ENCODE results near the gene GNAT2.

GNAT2 gene

GRCh38 chr1:109636201-109636952 is 17.0 kb upstream of the GNAT2 start:
- DNase-seq (ENCODE audit: insufficient read length, low spot score): no peak
- TF ChIP-seq POLR2A (IDR thresholded peaks at IDR 0.05; ENCODE audit: low read depth, low read length): no peak

GRCh38 chr1:109635862-109636200 is 16.4 kb upstream of the GNAT2 start:
- DNase-seq (ENCODE audit: insufficient read length, low spot score) (no peak), FAIRE-seq (no peak)
- TF ChIP-seq POLR2A (IDR thresholded peaks at IDR 0.05; ENCODE audit: low read depth, low read length): no peak

More at GRCh38 chr1:109636201-109636952, 17.0 kb upstream of the GNAT2 start:
- FAIRE-seq: no peak

- DNase-seq (ENCODE audit: insufficient read length, low spot score) (no peak), FAIRE-seq (no peak)
- TF ChIP-seq POLR2A (IDR thresholded peaks at IDR 0.05; ENCODE audit: low read depth, low read length): no peak
These were observed 15.6 kb upstream of the GNAT2 start for GRCh38 chr1:109634771-109635750.

GRCh38 chr1:109634292-109634691 is 14.9 kb upstream of the GNAT2 start:
- TF ChIP-seq POLR2A (IDR thresholded peaks at IDR 0.05; ENCODE audit: low read depth, low read length): no peak
- DNase-seq (ENCODE audit: insufficient read length, low spot score) (no peak), FAIRE-seq (no peak)

DNA sequence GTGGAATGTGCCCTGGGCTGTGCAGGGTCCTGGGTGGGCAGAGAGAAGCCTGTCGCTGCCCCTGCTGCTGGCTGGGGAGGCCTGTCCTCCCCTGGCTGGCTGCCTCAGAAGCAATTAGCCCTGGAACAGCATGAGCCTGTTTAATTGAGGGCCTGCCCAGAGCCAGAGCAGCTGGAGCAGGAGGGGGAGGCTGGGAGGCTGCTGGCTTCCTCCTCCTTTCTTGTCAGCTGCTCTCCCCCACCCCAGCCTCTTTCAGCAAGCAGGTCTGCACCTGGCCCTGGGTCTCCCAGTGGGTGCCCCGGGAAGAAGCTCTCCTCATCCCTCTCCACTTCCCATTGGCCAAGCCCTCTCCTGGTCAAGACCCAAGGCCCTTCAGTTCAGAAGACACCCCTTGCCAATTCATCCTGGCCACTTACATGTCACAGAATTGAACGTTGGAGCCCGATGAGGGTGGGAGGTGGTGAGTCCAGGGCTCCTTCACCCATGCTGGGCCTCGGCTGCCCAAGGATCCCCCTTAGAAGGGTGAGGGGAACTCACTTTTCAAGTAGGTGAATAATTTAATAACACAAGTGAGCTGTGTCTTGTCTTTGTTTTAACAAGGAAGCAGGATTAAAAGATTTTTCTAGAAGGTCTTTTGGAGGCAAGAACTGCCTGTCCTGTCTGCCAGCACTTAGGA is 13.4 kb upstream of the GNAT2 start:
- no peak for TF ChIP-seq POLR2A (IDR thresholded peaks at IDR 0.05; ENCODE audit: low read depth, low read length)
- no peak for DNase-seq (ENCODE audit: insufficient read length, low spot score)
- FAIRE-seq: no peak

DNA sequence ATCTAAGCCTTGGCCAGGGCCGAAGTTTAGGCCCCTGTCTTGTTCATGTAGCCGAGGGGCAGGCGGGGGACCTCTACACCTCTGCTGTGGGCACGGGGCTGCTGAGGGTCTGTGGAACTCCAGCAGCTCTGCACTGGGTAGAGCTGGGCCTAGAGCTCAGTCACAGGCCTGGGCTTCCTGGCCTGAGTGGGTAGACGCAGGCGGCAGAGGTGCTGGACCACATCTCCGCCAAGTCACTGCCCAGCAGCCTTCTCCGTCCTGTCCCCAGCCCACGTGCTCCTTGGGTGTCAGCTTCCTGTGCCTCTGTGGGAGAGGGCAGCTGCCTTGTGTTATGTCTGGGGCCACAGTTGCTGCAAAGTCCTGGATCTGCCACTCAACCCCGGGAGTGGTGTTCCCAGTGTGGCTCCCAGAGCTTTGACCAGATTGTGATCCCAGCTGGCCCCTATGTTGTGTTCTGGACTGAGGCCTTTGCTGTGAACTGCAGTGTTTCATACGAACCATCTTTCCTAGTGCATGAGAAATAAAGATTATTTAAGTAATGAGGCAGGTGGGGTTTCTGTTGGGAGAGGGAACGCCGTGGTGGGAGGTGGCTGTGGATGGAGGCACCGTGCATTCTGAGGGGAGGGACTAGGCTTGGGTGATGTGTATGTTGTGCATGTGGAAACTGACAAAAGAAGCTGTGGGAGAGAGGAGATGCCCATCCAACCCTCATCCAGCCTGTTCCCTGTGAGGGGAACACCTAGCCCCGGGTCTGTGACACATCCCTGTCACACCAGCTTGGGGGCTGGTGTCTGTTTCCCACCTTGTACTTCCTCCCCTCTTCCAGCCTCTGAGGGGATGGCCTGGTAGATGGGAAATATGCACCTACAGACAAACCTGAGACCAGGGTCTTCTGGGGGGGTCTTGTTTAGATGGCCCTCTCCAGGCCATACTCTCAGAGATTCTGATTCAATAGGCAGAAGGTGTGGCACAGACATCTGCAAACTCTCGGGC is 12.4 kb upstream of the GNAT2 start:
- TF ChIP-seq POLR2A (IDR thresholded peaks at IDR 0.05; ENCODE audit: low read depth, low read length): no peak
- DNase-seq (ENCODE audit: insufficient read length, low spot score): no peak
- FAIRE-seq: no peak

DNA sequence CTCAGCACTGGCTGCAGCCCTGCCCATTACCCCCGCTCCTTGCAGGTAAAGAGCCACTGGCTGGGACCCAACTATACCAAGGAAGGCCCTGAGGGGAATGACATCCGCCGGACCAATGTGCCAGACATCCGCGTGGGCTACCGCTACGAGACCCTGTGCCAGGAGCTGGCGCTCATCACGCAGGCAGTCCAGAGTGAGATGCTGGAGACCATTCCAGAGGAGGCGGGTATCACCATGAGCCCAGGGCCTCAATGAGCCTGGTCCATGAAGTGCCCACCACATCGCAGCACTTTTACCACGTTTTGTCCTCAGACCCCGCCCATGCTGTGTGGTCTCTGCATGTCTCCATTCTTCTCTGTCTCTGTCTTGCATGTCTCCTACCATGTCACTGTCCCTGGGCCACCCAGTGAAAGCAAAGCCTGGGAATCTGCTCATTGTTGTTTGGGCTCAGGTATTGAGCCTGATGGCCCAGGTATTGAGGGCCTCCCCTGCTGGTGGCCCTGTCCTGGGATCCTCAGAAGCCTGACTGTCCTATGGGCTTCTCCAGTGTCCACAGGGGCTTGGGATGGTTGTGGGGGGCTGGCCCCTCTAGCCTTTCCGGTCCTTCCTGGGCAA is 11.6 kb upstream of the GNAT2 start:
- FAIRE-seq (no peak), DNase-seq (ENCODE audit: insufficient read length, low spot score) (no peak)
- TF ChIP-seq POLR2A (IDR thresholded peaks at IDR 0.05; ENCODE audit: low read depth, low read length): no peak

GRCh38 chr1:109630081-109630897 is 10.9 kb upstream of the GNAT2 start:
- DNase-seq (ENCODE audit: insufficient read length, low spot score): no peak
- no peak for TF ChIP-seq POLR2A (IDR thresholded peaks at IDR 0.05; ENCODE audit: low read depth, low read length)
- no peak for FAIRE-seq

DNA sequence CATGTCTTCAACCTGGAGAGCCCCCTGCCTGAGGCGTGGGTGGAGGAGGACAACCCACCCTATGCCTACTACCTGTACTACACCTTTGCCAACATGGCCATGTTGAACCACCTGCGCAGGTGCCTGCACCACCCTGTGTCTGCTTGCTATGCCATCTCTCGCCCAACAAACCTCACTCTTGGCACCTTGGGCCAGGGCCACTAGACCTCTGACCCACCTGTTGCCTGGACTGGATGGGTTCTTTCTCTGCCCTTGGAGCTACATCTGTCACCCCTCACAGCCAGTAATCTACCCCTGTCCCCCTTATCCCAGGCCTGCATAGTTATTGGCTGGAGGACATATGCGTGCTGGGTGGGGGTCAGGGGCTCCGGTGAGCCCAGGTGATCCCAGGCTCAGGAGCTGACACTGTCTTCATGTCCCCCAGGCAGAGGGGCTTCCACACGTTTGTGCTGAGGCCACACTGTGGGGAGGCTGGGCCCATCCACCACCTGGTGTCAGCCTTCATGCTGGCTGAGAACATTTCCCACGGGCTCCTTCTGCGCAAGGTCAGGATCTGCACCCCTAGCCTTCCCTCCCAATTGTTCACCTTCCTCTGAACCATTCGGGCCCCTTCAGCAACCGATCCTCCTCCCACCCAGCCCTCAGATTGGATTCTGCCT is 10.1 kb upstream of the GNAT2 start:
- TF ChIP-seq POLR2A (IDR thresholded peaks at IDR 0.05; ENCODE audit: low read depth, low read length): no peak
- no peak for DNase-seq (ENCODE audit: insufficient read length, low spot score)
- no peak for FAIRE-seq

- FAIRE-seq: no peak
- TF ChIP-seq POLR2A (IDR thresholded peaks at IDR 0.05; ENCODE audit: low read depth, low read length): no peak
- DNase-seq (ENCODE audit: insufficient read length, low spot score): peak; percentile 42
These were observed 9.3 kb upstream of the GNAT2 start for GRCh38 chr1:109628540-109629321.

Measured in H54 (cell line).